ENCODE measurements around the gene TCF7L2.

The TCF7L2 gene

DNA sequence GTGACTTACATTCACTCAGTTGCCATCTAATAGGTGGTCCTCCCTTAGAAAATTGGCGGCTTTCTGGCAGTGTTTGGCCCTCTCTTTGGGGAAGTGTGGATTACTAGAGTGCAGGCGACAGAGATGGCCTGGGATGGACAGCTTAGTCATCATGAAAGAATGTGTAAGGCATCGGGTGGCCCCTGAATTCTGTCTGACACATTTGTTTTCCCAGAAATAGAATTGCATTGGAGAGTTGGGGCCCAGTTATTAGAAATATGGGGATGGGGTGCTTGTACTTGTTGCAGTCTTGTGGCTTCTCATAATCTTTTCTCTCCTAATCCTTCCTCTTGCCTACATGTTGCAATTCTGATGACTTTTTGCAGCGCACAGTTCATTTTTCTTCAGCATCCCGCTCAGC lies 13.8 kb downstream of the TCF7L2 start:
- H3K36me3 ChIP-seq (ENCODE audit: control insufficient read depth, insufficient read depth, low read length): no peaks in the 10 kb centered on the region
- no peak for DNase-seq (ENCODE audit: extremely low read depth, insufficient read length)
- H3K27me3 ChIP-seq (replicated peaks; ENCODE audit: control insufficient read depth, insufficient read depth, low read length): no peaks in the 10 kb centered on the region
- H3K4me3 ChIP-seq (replicated peaks; ENCODE audit: low read depth, low read length): no peak overlapping the region
- TF ChIP-seq, protein P1, sequence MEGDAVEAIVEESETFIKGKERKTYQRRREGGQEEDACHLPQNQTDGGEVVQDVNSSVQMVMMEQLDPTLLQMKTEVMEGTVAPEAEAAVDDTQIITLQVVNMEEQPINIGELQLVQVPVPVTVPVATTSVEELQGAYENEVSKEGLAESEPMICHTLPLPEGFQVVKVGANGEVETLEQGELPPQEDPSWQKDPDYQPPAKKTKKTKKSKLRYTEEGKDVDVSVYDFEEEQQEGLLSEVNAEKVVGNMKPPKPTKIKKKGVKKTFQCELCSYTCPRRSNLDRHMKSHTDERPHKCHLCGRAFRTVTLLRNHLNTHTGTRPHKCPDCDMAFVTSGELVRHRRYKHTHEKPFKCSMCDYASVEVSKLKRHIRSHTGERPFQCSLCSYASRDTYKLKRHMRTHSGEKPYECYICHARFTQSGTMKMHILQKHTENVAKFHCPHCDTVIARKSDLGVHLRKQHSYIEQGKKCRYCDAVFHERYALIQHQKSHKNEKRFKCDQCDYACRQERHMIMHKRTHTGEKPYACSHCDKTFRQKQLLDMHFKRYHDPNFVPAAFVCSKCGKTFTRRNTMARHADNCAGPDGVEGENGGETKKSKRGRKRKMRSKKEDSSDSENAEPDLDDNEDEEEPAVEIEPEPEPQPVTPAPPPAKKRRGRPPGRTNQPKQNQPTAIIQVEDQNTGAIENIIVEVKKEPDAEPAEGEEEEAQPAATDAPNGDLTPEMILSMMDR (IDR thresholded peaks at IDR 0.05; ENCODE audit: insufficient read depth, low read length, poor library complexity, severe bottlenecking): no peak

GRCh38 chr10:112964482-112964881 lies 14.4 kb downstream of the TCF7L2 start:
- Histone ChIP-seq H3K36me3 (ENCODE audit: control insufficient read depth, insufficient read depth, low read length) (no peaks in the 10 kb centered on the region), H3K4me3 (replicated peaks; ENCODE audit: low read depth, low read length) (no peak overlapping the region), H3K27me3 (replicated peaks; ENCODE audit: control insufficient read depth, insufficient read depth, low read length) (no peaks in the 10 kb centered on the region)
- DNase-seq (ENCODE audit: extremely low read depth, insufficient read length): no peak
- TF ChIP-seq, protein P1 (IDR thresholded peaks at IDR 0.05; ENCODE audit: insufficient read depth, low read length, poor library complexity, severe bottlenecking): no peak

DNA sequence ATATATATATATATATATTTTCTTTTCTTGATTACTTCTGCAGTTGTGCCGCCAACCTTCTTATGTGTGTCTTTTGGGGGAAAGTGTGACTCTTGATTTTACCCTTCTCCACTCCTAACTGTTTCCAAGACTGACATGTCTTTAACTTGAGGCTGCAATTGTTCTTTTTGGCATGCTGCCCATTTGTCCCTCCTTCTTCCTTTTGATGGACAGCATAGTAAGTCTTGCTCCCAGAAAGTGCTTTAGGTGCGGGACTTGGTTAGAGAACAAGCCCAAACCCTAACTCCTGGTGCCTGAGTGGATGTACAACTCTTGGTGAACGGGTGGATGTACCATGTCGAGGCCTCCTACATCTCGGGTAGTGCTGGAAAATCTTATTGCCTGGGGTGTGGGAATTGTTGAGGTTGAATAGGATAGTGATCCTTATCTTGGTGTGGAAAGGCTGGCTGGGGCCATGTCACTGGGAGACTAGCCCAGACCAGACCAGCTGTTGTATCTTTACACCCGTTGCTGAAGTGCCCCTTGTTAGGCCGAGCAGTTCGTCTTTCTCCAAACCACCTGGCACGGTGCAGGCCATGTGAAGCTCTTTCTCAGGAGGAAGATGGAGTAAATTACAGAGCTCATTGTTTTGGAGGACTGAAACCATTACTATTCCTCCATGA lies 16.3 kb downstream of the TCF7L2 start:
- H3K27me3 ChIP-seq (replicated peaks; ENCODE audit: control insufficient read depth, insufficient read depth, low read length): no peaks in the 10 kb centered on the region
- DNase-seq (ENCODE audit: extremely low read depth, insufficient read length): no peak
- TF ChIP-seq, protein P1 (IDR thresholded peaks at IDR 0.05; ENCODE audit: insufficient read depth, low read length, poor library complexity, severe bottlenecking): no peak

DNA sequence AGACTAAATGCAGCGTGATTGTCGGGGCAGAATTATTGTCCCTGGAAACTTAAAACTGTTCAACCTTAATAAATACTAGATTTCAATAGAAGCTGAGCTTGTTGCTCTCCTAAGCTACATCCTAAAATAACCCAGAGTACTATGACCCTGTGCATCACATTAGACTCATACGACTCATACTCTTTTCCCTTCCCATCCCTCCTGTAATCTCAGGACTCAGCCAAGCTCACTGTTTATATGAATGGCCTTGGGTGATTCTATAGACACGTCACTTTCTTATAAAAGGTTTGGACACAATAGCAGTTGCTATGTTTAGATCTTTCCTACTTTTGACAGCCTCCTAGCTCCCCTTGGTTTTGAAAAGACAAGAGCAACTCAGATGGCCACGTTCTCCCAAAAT lies 17.2 kb downstream of the TCF7L2 start:
- Histone ChIP-seq H3K36me3 (ENCODE audit: control insufficient read depth, insufficient read depth, low read length) (no peaks in the 10 kb centered on the region), H3K4me3 (replicated peaks; ENCODE audit: low read depth, low read length) (no peak overlapping the region), H3K27me3 (replicated peaks; ENCODE audit: control insufficient read depth, insufficient read depth, low read length) (no peaks in the 10 kb centered on the region)
- no peak for DNase-seq (ENCODE audit: extremely low read depth, insufficient read length)
- TF ChIP-seq, protein P1 (IDR thresholded peaks at IDR 0.05; ENCODE audit: insufficient read depth, low read length, poor library complexity, severe bottlenecking): no peak

More for the DNA sequence above, 16.3 kb downstream of the TCF7L2 start:
- no peaks in the 10 kb centered on the region for H3K36me3 ChIP-seq (ENCODE audit: control insufficient read depth, insufficient read depth, low read length)
- no peak overlapping the region for H3K4me3 ChIP-seq (replicated peaks; ENCODE audit: low read depth, low read length)

GRCh38 chr10:112969131-112969530 lies 19.1 kb downstream of the TCF7L2 start:
- no peak overlapping the region for H3K4me3 ChIP-seq (replicated peaks; ENCODE audit: low read depth, low read length)
- H3K27me3 ChIP-seq (replicated peaks; ENCODE audit: control insufficient read depth, insufficient read depth, low read length): no peaks in the 10 kb centered on the region
- no peaks in the 10 kb centered on the region for H3K36me3 ChIP-seq (ENCODE audit: control insufficient read depth, insufficient read depth, low read length)
- TF ChIP-seq, protein P1 (IDR thresholded peaks at IDR 0.05; ENCODE audit: insufficient read depth, low read length, poor library complexity, severe bottlenecking): no peak
- DNase-seq (ENCODE audit: extremely low read depth, insufficient read length): no peak

GRCh38 chr10:112969542-112969941 lies 19.5 kb downstream of the TCF7L2 start:
- DNase-seq (ENCODE audit: extremely low read depth, insufficient read length): no peak
- H3K27me3 ChIP-seq (replicated peaks; ENCODE audit: control insufficient read depth, insufficient read depth, low read length): no peaks in the 10 kb centered on the region
- TF ChIP-seq, protein P1 (IDR thresholded peaks at IDR 0.05; ENCODE audit: insufficient read depth, low read length, poor library complexity, severe bottlenecking): no peak
- H3K36me3 ChIP-seq (ENCODE audit: control insufficient read depth, insufficient read depth, low read length): no peaks in the 10 kb centered on the region
- no peak overlapping the region for H3K4me3 ChIP-seq (replicated peaks; ENCODE audit: low read depth, low read length)
